Osteoblast (primary cell): Measurements from ENCODE around the gene TCF20. TPM values are rescaled to one million over a fixed set of nuclear protein-coding genes. Genes with fewer than 3 reads are reported as not detected.

Experiments
- DNase-seq: peaks from one replicate; pipeline ENCODE4 v3.0.0; 2011; ENCODE audit warnings: low spot score, mixed read lengths; ENCODE audit not compliant: insufficient read length; ENCODE audit errors: missing footprints
- H2AFZ ChIP-seq: 2 replicates; pipeline ENCODE4 v1.6.0; 2011; ENCODE audit warnings: mild to moderate bottlenecking, low read length
- H3K27ac ChIP-seq: 2 replicates; pipeline ENCODE4 v1.5.1; 2011; ENCODE audit warnings: mild to moderate bottlenecking, low read depth, low read length, moderate library complexity
- H3K27me3 ChIP-seq: 2 replicates; pipeline ENCODE4 v1.6.0; 2012; ENCODE audit warnings: mild to moderate bottlenecking, control low read depth, inconsistent platforms, low read length, moderate library complexity; ENCODE audit not compliant: insufficient read depth
- H3K36me3 ChIP-seq: 2 replicates; pipeline ENCODE4 v1.5.1; 2011; ENCODE audit warnings: mild to moderate bottlenecking, low read length, control low read depth, moderate library complexity; ENCODE audit not compliant: insufficient read depth
- H3K4me1 ChIP-seq: 2 replicates; pipeline ENCODE4 v1.5.1; 2011; ENCODE audit warnings: mild to moderate bottlenecking, low read length, control low read depth, moderate library complexity; ENCODE audit not compliant: insufficient read depth
- H3K4me2 ChIP-seq: 2 replicates; pipeline ENCODE4 v1.6.0; 2011; ENCODE audit warnings: mild to moderate bottlenecking, low read length; ENCODE audit not compliant: insufficient read depth
- H3K4me3 ChIP-seq: fragments of 200-600 bp; sonication (generic); 3 replicates; pipeline ENCODE4 v1.5.1; 2012; ENCODE audit warnings: mild to moderate bottlenecking, low read length, inconsistent platforms; ENCODE audit not compliant: insufficient read depth
- H3K79me2 ChIP-seq: 2 replicates; pipeline ENCODE4 v1.6.0; 2012; ENCODE audit warnings: mild to moderate bottlenecking, low read length, control low read depth, inconsistent platforms; ENCODE audit not compliant: insufficient read depth
- H3K9me3 ChIP-seq: 2 replicates; pipeline ENCODE4 v1.5.1; 2011; ENCODE audit warnings: low read depth, low read length, control low read depth
- H4K20me1 ChIP-seq: 2 replicates; pipeline ENCODE4 v1.6.0; 2012; ENCODE audit warnings: mild to moderate bottlenecking, low read length, control low read depth; ENCODE audit not compliant: insufficient read depth
- total RNA-seq: library from RNA; depleted of rRNA; stranded (reverse); fragments of >200 nt; gene quantifications from 2 replicates; pipeline ENCODE4 v1.2.3, GENCODE V29; 2012
- TF ChIP-seq, protein P1 (sequence below): IDR thresholded peaks from 2 replicates; pipeline ENCODE4 v1.5.1; 2011; ENCODE audit warnings: mild to moderate bottlenecking, low read depth, low read length, moderate library complexity; ENCODE audit errors: extremely low read depth

TCF20 gene
- total RNA-seq, 1 donor = 35.1 TPM

DNA sequence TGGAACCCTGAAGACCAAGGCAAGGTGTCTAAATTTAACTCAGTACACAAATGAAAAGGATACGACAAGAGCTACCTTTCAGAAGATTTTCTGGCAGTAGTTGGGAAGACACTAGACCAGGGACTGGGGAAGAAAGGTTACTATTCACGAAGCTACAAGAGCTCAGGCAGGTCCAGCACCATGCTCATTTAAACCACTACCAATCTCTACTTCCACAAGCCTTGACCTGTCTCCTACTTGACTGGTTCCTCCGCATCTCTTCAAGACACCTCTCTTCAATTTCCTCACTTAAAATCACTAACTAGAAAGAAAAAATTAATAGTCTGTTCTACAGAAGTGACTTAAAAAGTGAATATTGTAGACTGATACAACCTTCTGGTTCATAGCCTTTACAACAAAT lies 22.9 kb downstream of the TCF20 start:
- H2AFZ ChIP-seq = no peak overlapping the region
- no peaks in the 10 kb centered on the region for H3K27me3 ChIP-seq
- peaks cover 32% of the 10 kb centered on the region for H4K20me1 ChIP-seq
- no peaks in the 10 kb centered on the region for H3K9me3 ChIP-seq
- TF ChIP-seq, protein P1, sequence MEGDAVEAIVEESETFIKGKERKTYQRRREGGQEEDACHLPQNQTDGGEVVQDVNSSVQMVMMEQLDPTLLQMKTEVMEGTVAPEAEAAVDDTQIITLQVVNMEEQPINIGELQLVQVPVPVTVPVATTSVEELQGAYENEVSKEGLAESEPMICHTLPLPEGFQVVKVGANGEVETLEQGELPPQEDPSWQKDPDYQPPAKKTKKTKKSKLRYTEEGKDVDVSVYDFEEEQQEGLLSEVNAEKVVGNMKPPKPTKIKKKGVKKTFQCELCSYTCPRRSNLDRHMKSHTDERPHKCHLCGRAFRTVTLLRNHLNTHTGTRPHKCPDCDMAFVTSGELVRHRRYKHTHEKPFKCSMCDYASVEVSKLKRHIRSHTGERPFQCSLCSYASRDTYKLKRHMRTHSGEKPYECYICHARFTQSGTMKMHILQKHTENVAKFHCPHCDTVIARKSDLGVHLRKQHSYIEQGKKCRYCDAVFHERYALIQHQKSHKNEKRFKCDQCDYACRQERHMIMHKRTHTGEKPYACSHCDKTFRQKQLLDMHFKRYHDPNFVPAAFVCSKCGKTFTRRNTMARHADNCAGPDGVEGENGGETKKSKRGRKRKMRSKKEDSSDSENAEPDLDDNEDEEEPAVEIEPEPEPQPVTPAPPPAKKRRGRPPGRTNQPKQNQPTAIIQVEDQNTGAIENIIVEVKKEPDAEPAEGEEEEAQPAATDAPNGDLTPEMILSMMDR = no peak
- DNase-seq = no peak
- no peak overlapping the region for H3K4me3 ChIP-seq
- no peaks in the 10 kb centered on the region for H3K36me3 ChIP-seq
- H3K4me2 ChIP-seq = no peak overlapping the region
- no peak overlapping the region for H3K27ac ChIP-seq
- peaks cover 64% of the 10 kb centered on the region for H3K79me2 ChIP-seq
- no peaks in the 10 kb centered on the region for H3K4me1 ChIP-seq

DNA sequence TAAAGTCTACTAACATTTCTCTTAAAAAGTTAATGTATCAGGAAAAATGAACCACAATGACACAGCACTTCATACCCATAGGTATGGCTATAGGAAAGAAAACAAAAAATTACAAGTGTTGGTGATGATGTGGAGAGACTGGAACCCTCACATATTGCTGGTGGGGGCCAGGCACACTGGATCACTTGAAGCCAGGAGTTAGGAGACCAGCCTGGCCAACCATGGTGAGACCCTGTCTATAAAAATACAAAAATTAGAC lies 26.7 kb downstream of the TCF20 start:
- no peak overlapping the region for H3K4me2 ChIP-seq
- no peaks in the 10 kb centered on the region for H3K27me3 ChIP-seq
- peaks cover 58% of the 10 kb centered on the region for H3K79me2 ChIP-seq
- DNase-seq = no peak
- TF ChIP-seq, protein P1 = no peak
- H3K4me3 ChIP-seq = no peak overlapping the region
- no peak overlapping the region for H2AFZ ChIP-seq
- peaks cover 35% of the 10 kb centered on the region for H4K20me1 ChIP-seq
- H3K4me1 ChIP-seq = no peaks in the 10 kb centered on the region
- no peaks in the 10 kb centered on the region for H3K9me3 ChIP-seq
- no peak overlapping the region for H3K27ac ChIP-seq
- no peaks in the 10 kb centered on the region for H3K36me3 ChIP-seq

DNA sequence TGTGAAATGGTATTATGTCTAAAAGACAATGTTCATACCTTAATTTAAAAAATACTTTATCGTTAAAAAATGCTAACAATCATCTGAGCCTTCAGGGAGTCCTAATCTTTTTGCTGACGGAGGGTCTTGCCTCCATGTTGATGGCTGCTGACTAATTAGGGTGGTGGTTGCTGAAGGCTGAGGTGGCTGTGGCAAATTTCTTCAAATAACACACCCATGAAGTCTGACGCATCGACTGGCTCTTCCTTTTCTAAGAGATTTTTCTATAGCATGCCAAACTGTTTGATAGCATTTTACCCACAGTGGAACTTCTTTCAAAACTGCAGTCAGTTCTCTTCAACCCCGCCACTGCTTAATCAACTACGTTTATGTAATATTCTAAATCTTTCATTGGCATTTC lies 33.6 kb downstream of the TCF20 start:
- TF ChIP-seq, protein P1 = no peak
- Histone ChIP-seq H3K4me3 (no peak overlapping the region), H3K9me3 (no peaks in the 10 kb centered on the region), H3K4me2 (no peak overlapping the region), H3K36me3 (peaks cover 3% of the 10 kb centered on the region), H3K4me1 (no peaks in the 10 kb centered on the region), H3K27me3 (no peaks in the 10 kb centered on the region), H2AFZ (no peak overlapping the region), H3K79me2 (peaks cover 67% of the 10 kb centered on the region), H3K27ac (no peak overlapping the region), H4K20me1 (peaks cover 48% of the 10 kb centered on the region)
- DNase-seq = no peak

DNA sequence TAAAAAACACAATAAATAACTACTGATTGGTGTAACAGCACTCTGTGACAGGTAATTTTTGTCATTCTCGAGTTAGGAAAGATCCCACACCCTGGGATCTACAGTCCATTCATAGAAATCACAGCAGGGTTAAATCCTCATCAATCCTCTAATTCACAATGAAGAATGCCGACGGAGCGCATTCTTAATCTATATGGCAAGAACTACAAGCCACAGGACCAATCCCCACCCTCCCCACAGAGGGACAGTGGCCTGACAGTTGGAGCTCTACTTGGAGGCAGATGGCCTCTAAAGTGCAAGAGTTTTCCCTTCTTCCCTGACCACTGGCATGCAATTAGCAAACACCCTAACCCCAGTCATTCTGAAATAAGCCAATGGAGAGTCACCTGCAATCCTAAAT lies 34.2 kb downstream of the TCF20 start:
- no peak overlapping the region for H3K4me2 ChIP-seq
- peaks cover 62% of the 10 kb centered on the region for H3K79me2 ChIP-seq
- no peak overlapping the region for H3K27ac ChIP-seq
- no peaks in the 10 kb centered on the region for H3K9me3 ChIP-seq
- TF ChIP-seq, protein P1 = no peak
- no peaks in the 10 kb centered on the region for H3K27me3 ChIP-seq
- H4K20me1 ChIP-seq = peaks cover 45% of the 10 kb centered on the region
- H2AFZ ChIP-seq = no peak overlapping the region
- H3K4me3 ChIP-seq = no peak overlapping the region
- no peaks in the 10 kb centered on the region for H3K4me1 ChIP-seq
- no peak for DNase-seq
- H3K36me3 ChIP-seq = peaks cover 3% of the 10 kb centered on the region
